ENCODE measurements around the gene GABBR2.

DNA sequence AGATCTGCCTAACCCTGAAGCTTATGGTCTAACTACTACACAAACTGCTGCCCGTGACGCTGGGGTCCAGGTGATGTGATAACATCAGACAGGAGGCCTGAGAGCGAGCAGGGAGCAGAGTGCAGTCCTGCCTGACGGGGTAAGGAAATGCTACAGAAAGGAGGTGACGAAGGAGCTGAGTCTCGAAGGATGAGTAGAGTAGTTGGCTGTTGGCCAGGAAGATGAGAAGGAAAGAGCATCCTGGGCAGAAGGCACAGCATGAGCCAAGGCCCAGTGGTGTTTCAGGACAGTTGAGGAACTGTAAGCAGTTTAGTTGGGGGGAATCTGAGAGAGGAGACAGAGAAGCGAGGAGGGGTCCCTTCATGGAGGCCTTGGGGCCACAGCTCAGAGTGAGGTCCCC lies 317.3 kb downstream of the GABBR2 start:
- TF ChIP-seq POLR2AphosphoS5 (IDR thresholded peaks at IDR 0.05; ENCODE audit: low read depth, low read length), result no peak
- TF ChIP-seq POLR2A (IDR thresholded peaks at IDR 0.05; ENCODE audit: low read depth, low read length), result no peak
- TF ChIP-seq TAF1 (IDR thresholded peaks at IDR 0.05; ENCODE audit: borderline replicate concordance, low read depth, low read length), result no peak

Data from GM12892 (cell line).